Measurements from ENCODE around the gene SUPT6H. TPM values are rescaled to one million over a fixed set of nuclear protein-coding genes. Genes with fewer than 3 reads are reported as not detected.

Gene SUPT6H
- total and polyA plus RNA-seq, 9 of the 15 experiments (the other 6 are each of a cell fraction or from before 2014, with no cell fraction given), result 1.7 to 77.7 (median 49.2) TPM

DNA sequence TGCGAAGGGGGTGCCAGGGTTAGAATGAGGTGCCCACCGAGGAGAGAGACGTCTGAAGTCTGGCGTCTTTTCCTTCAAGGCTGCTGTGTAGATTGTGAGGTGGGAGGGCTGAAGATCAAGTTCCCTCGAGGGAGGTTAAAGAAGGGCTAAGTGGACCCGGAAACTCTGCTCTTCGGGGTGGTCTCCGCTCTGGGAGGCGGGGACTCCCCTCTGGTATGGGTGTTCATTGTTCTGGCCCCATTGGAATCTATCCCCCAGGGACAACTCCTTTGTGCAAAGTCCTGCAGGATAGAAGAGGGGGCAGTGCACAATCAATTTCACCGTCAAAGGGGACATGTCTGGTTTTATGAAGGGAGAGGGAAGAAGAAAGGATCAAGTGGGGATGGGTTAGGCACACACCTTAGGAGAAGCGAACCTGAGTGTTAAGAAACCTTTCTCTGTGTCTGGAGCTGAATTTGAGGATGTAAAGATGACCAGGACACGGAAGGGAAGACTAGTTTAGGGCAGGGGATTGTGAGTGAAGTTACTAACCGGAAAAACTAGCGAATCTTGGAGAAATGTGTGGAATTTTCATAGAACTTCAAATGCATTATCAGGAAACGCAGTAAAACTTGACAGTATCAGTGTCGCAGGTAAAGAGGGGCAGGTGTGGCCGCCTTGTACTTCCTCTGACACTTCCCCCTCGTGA is 56.5 kb downstream of the SUPT6H start:
- H3K9me1 ChIP-seq (ENCODE audit: control insufficient read depth, insufficient read depth, low read length), result no peaks in the 10 kb centered on the region
- no TSS peak for BruUV-seq (replicated peaks)
- peaks cover 30% of the 10 kb centered on the region for H4K20me1 ChIP-seq (replicated peaks; ENCODE audit: control insufficient read depth, insufficient read depth, low read length)
- no peak overlapping the region for H3K27ac ChIP-seq (ENCODE audit: extremely low read depth, low read depth, low read length)
- in situ Hi-C loops (cut with MboI), result no loop called here
- no peak for ATAC-seq
- H3K9ac ChIP-seq (ENCODE audit: insufficient read depth in 1 of 2, low read depth in 2 of 2, low read length in 2 of 2), result no peak overlapping the region; a peak in 1 of 4 replicates
- 73% methylated on average over 18 of the region's 18 CpGs for WGBS (ENCODE audit: insufficient coverage, low coverage, missing lambda C conversion rate)
- FAIRE-seq, result no peak
- H3K9me3 ChIP-seq (replicated peaks; ENCODE audit: control insufficient read depth, insufficient read depth, low read depth, low read length), result no peaks in the 10 kb centered on the region
- no peak overlapping the region for H3K4me3 ChIP-seq
- 0 out of 5 replicates have a peak, but pooled peaks cover 0 to 11% of the 10 kb centered on the region in 2 experiments for H3K27me3 ChIP-seq (ENCODE audit: control insufficient read depth in 2 of 2, insufficient read depth in 2 of 2, low read length in 2 of 2)
- H3K4me2 ChIP-seq (ENCODE audit: insufficient read depth, low read length), result peak overlapping the region; percentile 96; the same call in 1 of the 2 replicates
- CTCF ChIA-PET (ENCODE audit: low intra/inter-chr PET ratio), result interaction anchor here (1.5 kb wide), 1 partner anchor 73 kb away, joined by 5 read pairs; no protein-coding TSS in a partner anchor
- POLR2A ChIA-PET, result interaction anchor here (1.2 to 1.3 kb wide), 2 partner anchors 17 to 180 kb away, joined by 9 to 11 read pairs; partner anchors contain the start of gene FLOT2
- TF ChIP-seq NEUROD1 (IDR thresholded peaks at IDR 0.05; ENCODE audit: borderline replicate concordance, low read depth, low read length, partially characterized antibody), result no peak
- TF ChIP-seq, protein P1, sequence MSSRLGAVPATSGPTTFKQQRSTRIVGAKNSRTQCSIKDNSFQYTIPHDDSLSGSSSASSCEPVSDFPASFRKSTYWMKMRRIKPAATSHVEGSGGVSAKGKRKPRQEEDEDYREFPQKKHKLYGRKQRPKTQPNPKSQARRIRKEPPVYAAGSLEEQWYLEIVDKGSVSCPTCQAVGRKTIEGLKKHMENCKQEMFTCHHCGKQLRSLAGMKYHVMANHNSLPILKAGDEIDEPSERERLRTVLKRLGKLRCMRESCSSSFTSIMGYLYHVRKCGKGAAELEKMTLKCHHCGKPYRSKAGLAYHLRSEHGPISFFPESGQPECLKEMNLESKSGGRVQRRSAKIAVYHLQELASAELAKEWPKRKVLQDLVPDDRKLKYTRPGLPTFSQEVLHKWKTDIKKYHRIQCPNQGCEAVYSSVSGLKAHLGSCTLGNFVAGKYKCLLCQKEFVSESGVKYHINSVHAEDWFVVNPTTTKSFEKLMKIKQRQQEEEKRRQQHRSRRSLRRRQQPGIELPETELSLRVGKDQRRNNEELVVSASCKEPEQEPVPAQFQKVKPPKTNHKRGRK (tag; IDR thresholded peaks at IDR 0.05), result peak; percentile 13; the same call in 1 of the 2 replicates
- peaks cover 28 to 36% of the 10 kb centered on the region in 2 experiments for H3K4me1 ChIP-seq (replicated peaks in 1 of 2; ENCODE audit: control insufficient read depth in 2 of 2, insufficient read depth in 2 of 2, low read length in 2 of 2)
- peaks cover 46% of the 10 kb centered on the region for H3K79me2 ChIP-seq (ENCODE audit: control insufficient read depth, insufficient read depth, low read length)
- intact Hi-C loops (cut with micrococcal nuclease), result loop anchor here (1.0 to 2.0 kb wide), 2 partner anchors 7 to 72 kb away; partner anchors contain the start of gene PROCA1
- H2AFZ ChIP-seq (ENCODE audit: low read depth, low read length), result no peak overlapping the region
- DNase-seq (ENCODE audit: extremely low read depth in 1 of 4, low spot score in 3 of 4), result no peak
- peaks cover 34% of the 10 kb centered on the region for H3K36me3 ChIP-seq (ENCODE audit: control insufficient read depth, insufficient read depth, low read length)

Measured in K562 (cell line).